Endothelial cell of hepatic sinusoid (primary cell): ENCODE measurements around the gene CAMK1D.

ENCODE experiments used
- in situ Hi-C: cut with HindIII; loops from 2 replicates; pipeline ENCODE4 v1.10.0; 2017; ENCODE audit warnings: low sequenced_read_pairs

Gene CAMK1D

GRCh38 chr10:12397941-12398340 lies 48.6 kb downstream of the CAMK1D start:
- in situ Hi-C loops: no loop called here

DNA sequence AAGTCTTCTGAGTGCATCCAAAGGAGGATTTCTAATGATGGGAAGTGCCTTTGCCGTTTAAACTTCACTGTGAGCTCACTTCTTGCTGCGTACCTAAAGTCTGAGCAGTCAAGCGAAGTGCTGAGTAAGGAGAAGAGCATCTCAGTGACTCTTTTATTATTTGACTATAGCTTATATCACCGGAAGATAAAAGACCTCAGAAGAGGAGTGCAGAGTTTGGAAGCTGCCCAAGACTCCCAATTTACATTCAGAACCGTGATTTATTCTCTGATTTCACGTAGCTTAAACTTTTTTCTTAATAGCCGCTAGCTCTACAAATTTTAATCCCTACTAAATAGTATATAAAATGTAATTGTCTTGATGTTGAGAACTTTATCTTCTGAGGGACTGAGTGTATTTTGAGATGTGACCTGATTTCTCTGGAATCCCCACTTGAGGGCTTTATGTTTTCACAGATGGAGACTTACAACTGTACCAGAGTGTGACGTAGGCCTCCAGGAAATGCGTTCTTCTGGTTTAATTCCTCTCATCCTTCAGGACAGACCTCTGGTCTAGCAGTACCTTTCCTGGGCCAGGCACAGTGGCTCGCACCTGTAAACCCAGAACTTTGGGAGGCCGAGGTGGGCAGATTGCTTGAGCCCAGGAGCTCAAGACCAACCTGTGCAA lies 51.1 kb downstream of the CAMK1D start:
- in situ Hi-C loops: no loop called here

- in situ Hi-C loops: no loop called here
Measured at GRCh38 chr10:12401466-12401865, 52.1 kb downstream of the CAMK1D start.

GRCh38 chr10:12403119-12403518 lies 53.8 kb downstream of the CAMK1D start:
- in situ Hi-C loops: no loop called here

DNA sequence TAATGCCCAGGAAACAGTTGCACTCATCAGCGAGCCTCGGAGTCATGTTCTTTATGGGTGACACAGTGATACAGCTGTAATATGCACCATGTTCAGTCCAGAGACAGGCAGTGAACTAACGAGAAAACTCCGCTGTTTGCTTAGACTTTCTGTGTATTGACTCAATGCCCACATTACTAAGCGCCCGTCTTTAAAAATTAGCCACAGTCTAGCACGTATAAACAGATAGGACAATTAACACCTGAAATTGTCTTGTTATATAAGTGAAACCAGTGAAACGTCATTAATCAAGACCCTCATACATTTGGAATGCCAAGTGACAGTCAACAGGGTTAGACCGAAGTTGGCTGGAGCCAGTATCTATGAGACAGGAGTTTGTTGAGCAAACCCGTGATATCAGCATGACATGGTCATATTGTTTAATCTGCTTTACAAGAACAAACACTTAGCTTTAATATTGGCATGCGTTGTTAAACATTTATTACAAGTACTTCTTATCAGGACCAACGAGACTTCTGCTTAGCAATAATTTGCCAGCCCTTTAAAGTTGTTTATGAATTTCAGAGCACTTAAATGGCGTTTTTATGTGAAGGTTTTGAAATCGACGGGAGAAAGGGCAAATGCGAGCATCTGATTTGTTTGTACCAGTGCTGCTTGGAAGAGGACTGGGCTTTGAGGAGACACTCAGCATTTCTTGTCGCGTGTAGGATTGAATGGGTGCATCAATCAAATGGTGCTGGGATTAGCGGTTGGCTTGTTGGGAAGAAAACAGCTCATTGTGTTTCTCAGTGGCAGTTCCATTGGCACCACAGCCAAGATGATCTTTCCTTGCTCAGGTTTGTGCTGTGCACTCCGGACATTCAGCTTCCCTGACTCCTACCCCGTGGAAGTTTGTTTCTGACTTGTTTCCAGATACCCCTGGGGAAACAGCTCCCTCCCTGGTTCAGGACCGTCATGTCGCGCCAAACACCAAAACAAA lies 56.3 kb downstream of the CAMK1D start:
- in situ Hi-C loops: no loop called here

- in situ Hi-C loops: no loop called here
Measured at GRCh38 chr10:12406764-12407400, 57.5 kb downstream of the CAMK1D start.

DNA sequence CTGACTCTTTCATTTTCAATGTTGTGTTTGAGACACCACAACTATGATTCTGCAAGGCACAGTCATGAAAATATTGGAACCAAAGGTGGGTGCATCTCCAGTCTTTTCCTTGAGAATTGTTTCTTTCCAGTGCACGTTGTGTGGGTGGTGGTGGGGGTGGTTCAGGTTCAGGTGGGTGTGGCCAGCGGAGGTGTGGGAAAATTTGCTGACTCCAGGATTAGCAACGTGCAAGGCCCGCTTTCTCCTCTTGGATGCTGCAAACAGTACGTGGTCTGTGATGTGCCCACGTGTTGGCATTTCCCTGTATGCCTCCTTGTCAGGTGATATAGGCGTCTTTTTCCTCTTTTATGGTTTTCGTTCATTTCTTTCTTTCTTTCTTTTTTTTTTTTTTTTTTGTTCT lies 59.1 kb downstream of the CAMK1D start:
- in situ Hi-C loops: no loop called here

DNA sequence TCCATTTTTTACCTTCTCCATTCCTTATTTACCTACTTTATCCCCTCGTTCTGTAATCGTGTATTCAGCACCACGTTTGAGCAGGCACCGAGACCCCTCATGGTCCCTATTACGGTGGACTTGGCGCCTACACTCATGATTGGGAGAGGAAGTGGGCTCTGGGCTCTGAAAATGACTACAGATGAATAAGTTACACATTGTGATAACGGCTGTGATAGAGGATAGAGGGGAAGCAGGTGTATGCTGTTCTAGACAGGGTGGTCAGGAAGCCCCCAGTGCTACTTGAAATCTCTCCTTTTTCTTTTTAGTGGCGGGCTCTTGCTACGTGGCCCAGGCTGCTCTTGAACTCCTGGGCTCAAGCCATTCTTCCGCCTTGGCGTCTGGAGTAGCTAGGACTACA lies 59.8 kb downstream of the CAMK1D start:
- in situ Hi-C loops: no loop called here

DNA sequence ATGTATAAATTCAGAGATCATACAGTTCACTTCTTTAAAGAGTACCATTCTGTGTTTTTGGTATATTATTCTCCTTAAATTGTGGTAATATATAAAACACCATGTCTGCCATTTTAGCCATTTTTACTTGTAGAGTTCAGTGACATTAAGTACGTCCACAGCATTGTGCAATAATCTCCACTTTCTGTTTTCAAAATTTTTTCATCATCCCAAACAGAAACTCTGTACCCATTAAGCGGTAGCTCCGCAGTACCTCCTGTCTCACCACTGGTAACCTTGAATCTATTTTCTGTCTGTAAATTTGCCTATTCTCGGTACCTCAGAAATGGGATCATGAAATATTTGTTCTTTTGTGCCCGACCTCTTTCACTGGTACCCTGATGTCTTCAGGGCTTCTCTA lies 60.3 kb downstream of the CAMK1D start:
- in situ Hi-C loops: no loop called here

DNA sequence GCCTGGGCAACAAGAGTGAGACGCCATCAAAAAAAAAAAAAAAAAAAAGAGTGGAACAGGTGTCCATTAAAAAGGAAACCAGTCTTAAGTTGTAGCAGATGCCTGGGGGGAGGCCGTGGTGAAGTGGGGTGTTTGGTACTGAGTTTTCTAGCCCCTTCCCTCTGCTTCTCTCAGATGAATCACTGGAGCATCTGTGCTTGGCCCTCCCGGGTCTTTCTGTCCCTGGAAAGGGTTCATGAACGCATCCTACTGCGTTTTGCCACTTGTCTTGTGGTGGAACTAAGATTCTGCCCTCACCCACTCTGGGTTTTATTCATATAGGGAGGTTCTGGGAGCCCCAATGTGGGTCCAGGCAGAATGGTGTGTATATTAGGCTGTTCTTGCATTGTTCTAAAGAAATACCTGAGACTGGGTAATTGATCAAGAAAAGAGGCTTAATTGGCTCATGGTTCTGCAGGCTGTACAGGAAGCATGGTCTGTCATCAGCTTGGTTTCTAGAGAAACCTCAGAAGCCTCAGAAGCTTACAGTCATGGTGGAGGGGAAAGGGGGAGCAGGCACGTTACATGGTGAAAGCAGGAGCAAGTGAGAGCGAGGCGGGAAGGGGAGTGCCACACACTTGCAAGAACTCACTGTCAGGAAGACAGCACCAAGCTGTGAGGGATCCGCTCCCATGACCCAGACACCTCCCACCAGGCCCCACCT lies 63.5 kb downstream of the CAMK1D start:
- in situ Hi-C loops: no loop called here

DNA sequence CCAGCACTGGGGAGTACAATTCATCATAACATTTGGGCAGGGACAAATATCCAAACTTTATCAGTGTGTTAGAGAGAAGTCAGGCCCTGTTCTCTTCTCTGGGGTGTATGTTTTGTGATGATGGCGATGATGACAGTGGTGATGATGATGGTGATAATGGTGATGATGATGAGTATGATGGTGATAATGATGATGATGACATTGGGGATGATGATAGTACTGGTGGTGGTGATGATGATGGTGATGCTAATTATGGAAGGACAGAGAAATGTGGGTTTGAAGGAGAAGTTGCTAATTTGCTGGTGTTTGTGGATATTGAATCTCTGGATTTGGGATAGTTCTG lies 64.0 kb downstream of the CAMK1D start:
- in situ Hi-C loops: no loop called here

DNA sequence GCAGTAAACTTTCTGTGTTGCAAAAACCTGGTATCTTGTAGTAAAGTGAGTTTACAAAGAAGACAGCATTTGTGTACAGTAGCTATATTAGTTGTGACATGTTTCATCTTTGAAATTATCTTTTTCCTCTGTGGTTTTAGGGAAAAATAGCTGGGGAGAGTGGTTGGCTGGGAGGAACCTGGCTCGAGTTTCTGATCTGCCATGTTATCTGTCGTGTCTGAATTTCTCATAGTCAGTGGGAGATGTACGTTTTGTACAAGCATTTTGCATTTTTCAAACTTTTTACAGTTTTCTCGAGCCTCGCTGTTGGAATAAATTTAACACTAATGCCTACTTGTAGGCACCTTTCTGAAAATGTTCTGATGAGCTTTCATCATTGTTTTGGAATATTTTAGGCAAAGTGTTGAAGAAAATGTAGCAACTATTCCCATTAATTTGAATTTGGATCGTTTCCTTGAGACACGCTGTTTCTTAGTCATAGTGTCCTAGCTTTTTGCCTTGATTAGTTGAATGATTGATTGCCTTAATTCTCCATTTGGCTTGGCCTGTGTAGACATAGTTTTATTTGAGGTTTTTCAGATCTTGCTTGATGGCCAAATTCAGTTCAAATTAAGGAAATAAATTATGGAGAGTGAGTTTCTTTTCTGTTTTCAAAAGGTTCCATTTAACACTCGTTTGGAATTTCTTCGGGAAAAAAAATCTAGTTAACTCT lies 65.1 kb downstream of the CAMK1D start:
- in situ Hi-C loops: no loop called here

- in situ Hi-C loops: no loop called here
Measured at GRCh38 chr10:12416344-12417050, 67.2 kb downstream of the CAMK1D start.

DNA sequence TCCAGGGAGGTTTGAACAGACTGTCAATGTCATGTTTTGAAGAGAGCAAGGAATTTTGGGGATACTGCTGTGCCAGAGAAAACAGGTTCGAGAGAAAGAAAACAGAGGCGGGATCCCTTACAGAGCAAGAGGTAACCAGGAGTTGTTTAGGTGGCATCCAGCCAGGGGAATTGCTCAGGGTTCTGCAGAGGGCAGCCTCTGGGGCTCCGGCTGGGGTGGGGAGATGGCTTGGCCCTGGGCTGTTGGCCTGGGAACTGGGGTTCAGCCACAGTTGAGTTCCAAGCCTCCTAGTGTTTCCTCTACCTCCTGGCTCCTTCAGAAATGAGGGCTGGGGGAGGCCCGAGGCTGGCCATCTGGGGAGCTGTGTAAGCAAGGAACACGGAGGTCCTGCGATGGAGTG lies 68.0 kb downstream of the CAMK1D start:
- in situ Hi-C loops: no loop called here

- in situ Hi-C loops: no loop called here
Measured at GRCh38 chr10:12418000-12418399, 68.7 kb downstream of the CAMK1D start.

GRCh38 chr10:12418725-12419261 lies 69.4 kb downstream of the CAMK1D start:
- in situ Hi-C loops: no loop called here

- in situ Hi-C loops: no loop called here
Measured at GRCh38 chr10:12419262-12419847, 70.0 kb downstream of the CAMK1D start.

- in situ Hi-C loops: no loop called here
Measured at GRCh38 chr10:12420530-12421120, 71.3 kb downstream of the CAMK1D start.

GRCh38 chr10:12422189-12422588 lies 72.8 kb downstream of the CAMK1D start:
- in situ Hi-C loops: no loop called here
